Measurements from ENCODE around the gene DEFB124.

Gene DEFB124

DNA sequence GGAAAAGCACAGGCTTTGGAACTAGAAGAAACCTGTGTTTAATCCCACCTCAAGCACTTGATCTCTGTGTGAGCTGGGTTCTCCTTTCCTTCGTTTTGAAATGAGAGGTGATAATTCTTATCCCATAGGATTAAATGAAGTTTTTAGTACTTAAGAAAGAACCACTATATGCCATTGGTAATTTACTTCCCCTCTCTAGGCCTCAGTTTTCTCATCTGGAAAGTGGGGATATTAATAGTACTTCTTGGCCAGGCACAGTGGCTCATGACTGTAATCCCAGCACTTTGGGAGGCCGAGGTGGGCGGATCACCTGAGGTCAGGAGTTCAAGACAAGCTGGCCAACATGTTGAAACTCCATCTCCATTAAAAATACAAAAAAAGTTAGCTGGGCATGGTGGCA, 14.2 kb upstream of the DEFB124 start (continued):
- no peak for TF ChIP-seq PRDM4 (tag by site-specific recombination; IDR thresholded peaks at IDR 0.05)
- no peak for TF ChIP-seq ZNF391 (tag by site-specific recombination; IDR thresholded peaks at IDR 0.05; ENCODE audit: borderline replicate concordance, low read depth)
- TF ChIP-seq ZNF585B (tag by site-specific recombination; IDR thresholded peaks at IDR 0.05), result no peak

DNA sequence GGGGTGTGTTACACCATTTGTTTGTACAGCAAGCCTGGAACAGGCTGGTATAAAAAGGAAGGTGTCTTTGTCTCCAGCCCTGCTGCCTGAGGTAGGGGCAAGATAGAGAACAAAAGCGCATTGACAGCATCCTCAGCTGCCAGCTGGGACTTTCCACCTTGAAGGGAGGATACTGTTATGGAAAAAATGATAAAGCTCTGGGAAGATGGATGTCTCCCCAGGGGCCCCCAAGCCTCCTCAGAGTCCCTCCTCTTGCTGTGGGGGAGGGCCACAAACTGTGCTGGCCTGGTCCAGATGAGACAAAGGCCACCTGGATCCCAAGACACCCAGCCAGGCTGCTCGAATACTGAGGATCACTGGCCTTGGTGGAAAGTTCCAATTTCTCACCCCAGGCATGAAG, 13.2 kb upstream of the DEFB124 start:
- no peak overlapping the region for H3K27ac ChIP-seq (ENCODE audit: extremely low read depth, low read depth, low read length)
- H3K4me1 ChIP-seq (ENCODE audit: control insufficient read depth, insufficient read depth, low read length), result no peaks in the 10 kb centered on the region
- no peaks in the 10 kb centered on the region for H3K36me3 ChIP-seq (ENCODE audit: control insufficient read depth in 2 of 2, insufficient read depth in 1 of 2, low read length in 2 of 2)
- CTCF ChIA-PET, result interaction anchor here (1.2 to 4.6 kb wide), 3 partner anchors 15 to 80 kb away, joined by 3 to 22 read pairs (median 6); no protein-coding TSS in a partner anchor
- no peak overlapping the region for H3K4me3 ChIP-seq (ENCODE audit: low read depth, low read length)
- POLR2A ChIA-PET, result no interaction called here
- no peaks in the 10 kb centered on the region for H3K9me3 ChIP-seq (ENCODE audit: control insufficient read depth, insufficient read depth, low read depth, low read length)
- TF ChIP-seq ZNF394 (tag by site-specific recombination; IDR thresholded peaks at IDR 0.05; ENCODE audit: borderline replicate concordance) (no peak), ZNF423 (tag by site-specific recombination; IDR thresholded peaks at IDR 0.05) (no peak), ZBTB6 (tag by site-specific recombination; IDR thresholded peaks at IDR 0.05) (no peak), ZBTB1 (tag by site-specific recombination; IDR thresholded peaks at IDR 0.05) (no peak), ZNF214 (tag by site-specific recombination; IDR thresholded peaks at IDR 0.05; ENCODE audit: borderline replicate concordance) (no peak), OSR2 (tag by site-specific recombination; IDR thresholded peaks at IDR 0.05) (no peak), PBX3 (CRISPR knock-in tag; IDR thresholded peaks at IDR 0.05) (no peak), ZNF157 (tag by site-specific recombination; IDR thresholded peaks at IDR 0.05) (no peak)
- TF ChIP-seq, protein P1, sequence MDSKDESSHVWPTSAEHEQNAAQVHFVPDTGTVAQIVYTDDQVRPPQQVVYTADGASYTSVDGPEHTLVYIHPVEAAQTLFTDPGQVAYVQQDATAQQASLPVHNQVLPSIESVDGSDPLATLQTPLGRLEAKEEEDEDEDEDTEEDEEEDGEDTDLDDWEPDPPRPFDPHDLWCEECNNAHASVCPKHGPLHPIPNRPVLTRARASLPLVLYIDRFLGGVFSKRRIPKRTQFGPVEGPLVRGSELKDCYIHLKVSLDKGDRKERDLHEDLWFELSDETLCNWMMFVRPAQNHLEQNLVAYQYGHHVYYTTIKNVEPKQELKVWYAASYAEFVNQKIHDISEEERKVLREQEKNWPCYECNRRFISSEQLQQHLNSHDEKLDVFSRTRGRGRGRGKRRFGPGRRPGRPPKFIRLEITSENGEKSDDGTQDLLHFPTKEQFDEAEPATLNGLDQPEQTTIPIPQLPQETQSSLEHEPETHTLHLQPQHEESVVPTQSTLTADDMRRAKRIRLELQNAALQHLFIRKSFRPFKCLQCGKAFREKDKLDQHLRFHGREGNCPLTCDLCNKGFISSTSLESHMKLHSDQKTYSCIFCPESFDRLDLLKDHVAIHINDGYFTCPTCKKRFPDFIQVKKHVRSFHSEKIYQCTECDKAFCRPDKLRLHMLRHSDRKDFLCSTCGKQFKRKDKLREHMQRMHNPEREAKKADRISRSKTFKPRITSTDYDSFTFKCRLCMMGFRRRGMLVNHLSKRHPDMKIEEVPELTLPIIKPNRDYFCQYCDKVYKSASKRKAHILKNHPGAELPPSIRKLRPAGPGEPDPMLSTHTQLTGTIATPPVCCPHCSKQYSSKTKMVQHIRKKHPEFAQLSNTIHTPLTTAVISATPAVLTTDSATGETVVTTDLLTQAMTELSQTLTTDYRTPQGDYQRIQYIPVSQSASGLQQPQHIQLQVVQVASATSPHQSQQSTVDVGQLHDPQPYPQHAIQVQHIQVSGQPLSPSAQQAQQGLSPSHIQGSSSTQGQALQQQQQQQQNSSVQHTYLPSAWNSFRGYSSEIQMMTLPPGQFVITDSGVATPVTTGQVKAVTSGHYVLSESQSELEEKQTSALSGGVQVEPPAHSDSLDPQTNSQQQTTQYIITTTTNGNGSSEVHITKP (tag by site-specific recombination; IDR thresholded peaks at IDR 0.05), result no peak
- TF ChIP-seq, protein P2, sequence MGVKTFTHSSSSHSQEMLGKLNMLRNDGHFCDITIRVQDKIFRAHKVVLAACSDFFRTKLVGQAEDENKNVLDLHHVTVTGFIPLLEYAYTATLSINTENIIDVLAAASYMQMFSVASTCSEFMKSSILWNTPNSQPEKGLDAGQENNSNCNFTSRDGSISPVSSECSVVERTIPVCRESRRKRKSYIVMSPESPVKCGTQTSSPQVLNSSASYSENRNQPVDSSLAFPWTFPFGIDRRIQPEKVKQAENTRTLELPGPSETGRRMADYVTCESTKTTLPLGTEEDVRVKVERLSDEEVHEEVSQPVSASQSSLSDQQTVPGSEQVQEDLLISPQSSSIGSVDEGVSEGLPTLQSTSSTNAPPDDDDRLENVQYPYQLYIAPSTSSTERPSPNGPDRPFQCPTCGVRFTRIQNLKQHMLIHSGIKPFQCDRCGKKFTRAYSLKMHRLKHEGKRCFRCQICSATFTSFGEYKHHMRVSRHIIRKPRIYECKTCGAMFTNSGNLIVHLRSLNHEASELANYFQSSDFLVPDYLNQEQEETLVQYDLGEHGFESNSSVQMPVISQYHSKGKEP (tag by site-specific recombination; IDR thresholded peaks at IDR 0.05), result no peak
